Midbrain (tissue), 1 donor: Measurements from ENCODE around the gene TMEM178A.

Experiments used
- DNase-seq: peaks from one replicate; lab custom pipeline; 2025; lab: John Stamatoyannopoulos, UW

The TMEM178A gene

DNA sequence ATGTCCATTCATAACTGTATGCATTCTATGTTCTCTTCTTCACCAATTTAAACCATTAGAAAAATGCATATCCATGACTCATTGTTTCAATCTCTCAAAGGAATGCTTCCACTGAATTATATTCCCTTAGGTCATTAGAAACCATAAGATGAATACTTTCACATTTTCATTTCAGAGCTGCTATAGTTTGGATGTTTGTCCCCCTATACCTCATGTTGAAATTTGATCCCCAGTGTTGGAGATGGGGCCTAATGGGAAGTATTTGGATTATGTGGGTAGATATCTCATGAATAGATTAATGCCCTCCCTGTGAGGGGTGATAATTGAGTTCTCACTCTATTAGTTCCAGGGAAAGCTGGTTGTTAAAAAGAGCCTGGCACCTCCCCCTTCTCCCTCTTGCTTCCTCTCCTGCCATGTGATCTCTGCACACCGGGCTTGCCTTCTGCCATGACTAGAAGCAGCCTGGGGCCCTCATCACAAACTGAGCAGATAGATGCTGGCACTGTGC lies 77.6 kb downstream of the TMEM178A start:
- DNase-seq = no peak

DNA sequence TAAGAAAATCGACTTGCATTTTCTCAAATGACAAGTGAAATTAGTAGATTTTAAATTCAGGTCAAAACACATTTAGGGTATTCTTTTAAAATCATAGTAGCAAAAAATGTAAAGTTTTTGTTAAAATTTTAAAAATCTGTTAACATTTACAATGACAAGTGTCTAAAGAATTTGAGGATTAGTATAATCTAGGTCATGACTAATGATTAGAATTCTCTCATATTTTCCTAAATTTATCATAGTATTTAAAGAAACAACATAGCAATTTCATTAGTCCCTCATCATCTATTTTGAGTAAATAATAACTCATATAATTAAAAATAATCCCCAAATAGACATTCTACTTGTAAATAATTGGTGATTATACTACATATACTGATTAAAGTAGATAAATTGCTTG lies 89.7 kb downstream of the TMEM178A start:
- no peak for DNase-seq

DNA sequence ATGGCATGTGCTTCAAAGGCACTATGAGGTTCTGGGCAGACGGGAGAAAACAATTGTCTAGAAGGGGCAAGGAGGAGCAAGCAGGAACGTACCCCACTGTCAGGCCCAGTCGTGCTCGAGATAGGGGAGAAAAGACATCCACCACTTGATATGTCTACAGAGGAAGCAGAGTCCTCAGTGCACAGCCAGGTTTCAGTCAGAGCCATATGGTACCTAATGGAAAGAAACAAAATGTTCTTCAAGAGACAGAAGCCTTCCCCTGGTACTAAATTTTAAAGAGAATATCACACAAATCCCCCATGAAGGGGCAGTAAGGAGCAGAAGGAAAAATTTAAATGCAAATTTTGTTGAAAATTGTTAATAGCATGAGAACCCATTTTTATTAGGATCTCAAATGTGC lies 91.4 kb downstream of the TMEM178A start:
- no peak for DNase-seq

DNA sequence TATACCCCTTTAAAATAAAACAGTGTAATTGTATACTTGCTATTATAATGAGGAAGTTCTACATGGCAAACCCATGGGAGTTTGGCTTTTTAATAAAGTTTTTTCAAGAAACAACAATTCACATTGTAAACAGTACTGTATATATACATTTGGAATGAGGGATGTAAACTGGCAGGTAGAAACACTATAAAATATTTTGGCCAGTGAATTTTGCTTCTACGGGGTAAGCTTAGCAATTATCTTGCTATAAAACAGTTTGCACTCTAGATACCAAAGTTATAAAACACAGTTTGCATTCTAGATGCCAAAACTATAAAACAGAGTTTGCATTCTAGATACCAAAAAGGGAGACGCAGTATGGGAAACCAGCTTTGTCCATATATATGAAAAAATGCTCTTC lies 96.7 kb downstream of the TMEM178A start:
- DNase-seq = no peak
